HCEC 1CT (cell line): ENCODE measurements around the gene PTPRD.
"Not testable (repeated sequence)": the region's sequence is repeated elsewhere in the genome, so short reads cannot be mapped to it uniquely, and the experiment has no call there.

Experiments
- DNase-seq: peaks from one replicate; pipeline ENCODE4 v3.0.0-alpha.2; 2017

Gene PTPRD

GRCh38 chr9:9099646-9100045 lies 1513.2 kb downstream of the PTPRD start:
- DNase-seq, result no peak

- not testable (repeated sequence) for DNase-seq
Measured at GRCh38 chr9:9097254-9097653, 1515.5 kb downstream of the PTPRD start.

GRCh38 chr9:9091387-9091786 lies 1521.4 kb downstream of the PTPRD start:
- no peak for DNase-seq

GRCh38 chr9:9079473-9079872 lies 1533.3 kb downstream of the PTPRD start:
- DNase-seq, result no peak

GRCh38 chr9:9078301-9078700 lies 1534.5 kb downstream of the PTPRD start:
- no peak for DNase-seq

- DNase-seq, result no peak
Measured at GRCh38 chr9:9061627-9062026, 1551.2 kb downstream of the PTPRD start.

GRCh38 chr9:9054354-9054992 lies 1558.3 kb downstream of the PTPRD start:
- DNase-seq, result no peak

GRCh38 chr9:9045572-9045971 lies 1567.2 kb downstream of the PTPRD start:
- no peak for DNase-seq

GRCh38 chr9:9045072-9045471 lies 1567.7 kb downstream of the PTPRD start:
- no peak for DNase-seq

GRCh38 chr9:9043788-9044187 lies 1569.0 kb downstream of the PTPRD start:
- not testable (repeated sequence) for DNase-seq

GRCh38 chr9:9041756-9042155 lies 1571.0 kb downstream of the PTPRD start:
- no peak for DNase-seq

- no peak for DNase-seq
Measured at GRCh38 chr9:9033022-9033421, 1579.8 kb downstream of the PTPRD start.

- DNase-seq, result no peak
Measured at GRCh38 chr9:9016597-9016996, 1596.2 kb downstream of the PTPRD start.

GRCh38 chr9:9004810-9005209 lies 1608.0 kb downstream of the PTPRD start:
- no peak for DNase-seq

- DNase-seq, result no peak
Measured at GRCh38 chr9:9002826-9003583, 1609.8 kb downstream of the PTPRD start.

- no peak for DNase-seq
Measured at GRCh38 chr9:8980496-8981013, 1632.2 kb downstream of the PTPRD start.

GRCh38 chr9:8978334-8978733 lies 1634.5 kb downstream of the PTPRD start:
- no peak for DNase-seq

GRCh38 chr9:8968350-8968749 lies 1644.5 kb downstream of the PTPRD start:
- DNase-seq, result not testable (repeated sequence)

- no peak for DNase-seq
Measured at GRCh38 chr9:8963885-8964284, 1648.9 kb downstream of the PTPRD start.

GRCh38 chr9:8962084-8962483 lies 1650.7 kb downstream of the PTPRD start:
- DNase-seq, result no peak

GRCh38 chr9:8961186-8961851 lies 1651.5 kb downstream of the PTPRD start:
- no peak for DNase-seq

- no peak for DNase-seq
Measured at GRCh38 chr9:8960254-8960653, 1652.5 kb downstream of the PTPRD start.

- DNase-seq, result no peak
Measured at GRCh38 chr9:8958358-8958757, 1654.4 kb downstream of the PTPRD start.

- no peak for DNase-seq
Measured at GRCh38 chr9:8955315-8955714, 1657.5 kb downstream of the PTPRD start.
